ENCODE data around the gene RBM4B.

- TF ChIP-seq TAF1 (IDR thresholded peaks at IDR 0.05; ENCODE audit: low read depth): no peak
- TF ChIP-seq RAD21 (IDR thresholded peaks at IDR 0.05; ENCODE audit: low read depth): no peak
- TF ChIP-seq EP300 (IDR thresholded peaks at IDR 0.05; ENCODE audit: borderline replicate concordance): no peak
- TF ChIP-seq, protein P1, sequence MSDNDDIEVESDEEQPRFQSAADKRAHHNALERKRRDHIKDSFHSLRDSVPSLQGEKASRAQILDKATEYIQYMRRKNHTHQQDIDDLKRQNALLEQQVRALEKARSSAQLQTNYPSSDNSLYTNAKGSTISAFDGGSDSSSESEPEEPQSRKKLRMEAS (IDR thresholded peaks at IDR 0.05): no peak
- TF ChIP-seq REST (IDR thresholded peaks at IDR 0.05; ENCODE audit: low read depth): no peak
- TF ChIP-seq TEAD4 (IDR thresholded peaks at IDR 0.05): no peak
- no peak for TF ChIP-seq EGR1 (IDR thresholded peaks at IDR 0.05)
- TF ChIP-seq FOXM1 (IDR thresholded peaks at IDR 0.05; ENCODE audit: borderline replicate concordance, low read depth): no peak
- no peak for TF ChIP-seq CEBPB (IDR thresholded peaks at IDR 0.05)
Measured at GRCh38 chr11:66676282-66676919, 1.3 kb downstream of the RBM4B start.

Measured in Ishikawa (cell line).